DOHH2 (cell line): Measurements from ENCODE around the gene PMAIP1.

Experiments
- H3F3A ChIP-seq: fragments of 200-600 bp; sonication (generic), shearing (Covaris generic); 2 replicates; pipeline ENCODE4 v1.6.0; 2016; ENCODE audit warnings: antibody characterized with exemption, mild to moderate bottlenecking; ENCODE audit not compliant: control insufficient read depth, insufficient read depth
- H3K27ac ChIP-seq: fragments of 200-600 bp; sonication (generic); 2 replicates; pipeline ENCODE4 v1.5.1; 2014; ENCODE audit warnings: low read depth, mild to moderate bottlenecking, low read length, moderate library complexity
- H3K27me3 ChIP-seq: fragments of 200-600 bp; sonication (generic); 2 replicates; pipeline ENCODE4 v1.6.1; 2014; ENCODE audit warnings: mild to moderate bottlenecking, low read length, mixed read lengths; ENCODE audit not compliant: control insufficient read depth
- H3K36me3 ChIP-seq: fragments of 200-600 bp; sonication (generic); 2 replicates; pipeline ENCODE4 v1.6.1; 2014; ENCODE audit warnings: mild to moderate bottlenecking, low read length, moderate library complexity, mixed read lengths; ENCODE audit not compliant: control insufficient read depth
- H3K4me1 ChIP-seq: fragments of 200-600 bp; sonication (generic); 2 replicates; pipeline ENCODE4 v1.6.1; 2014; ENCODE audit warnings: mild to moderate bottlenecking, low read length, mixed read lengths; ENCODE audit not compliant: control insufficient read depth
- H3K4me2 ChIP-seq: fragments of 200-600 bp; sonication (generic); 2 replicates; pipeline ENCODE4 v1.6.0; 2014; ENCODE audit warnings: mild to moderate bottlenecking, low read length, moderate library complexity
- H3K4me3 ChIP-seq: fragments of 200-600 bp; sonication (generic); 2 replicates; pipeline ENCODE4 v1.5.1; 2014; ENCODE audit warnings: mild to moderate bottlenecking, low read length, mixed read lengths
- H3K79me2 ChIP-seq: fragments of 200-600 bp; sonication (generic); 2 replicates; pipeline ENCODE4 v1.6.1; 2014; ENCODE audit warnings: mild to moderate bottlenecking, low read length, mixed read lengths; ENCODE audit not compliant: control insufficient read depth
- H3K9me2 ChIP-seq: fragments of 200-600 bp; sonication (generic); replicated peaks from 2 replicates; pipeline ENCODE4 v1.6.1; 2014; ENCODE audit warnings: mild to moderate bottlenecking, low read length, mixed read lengths; ENCODE audit not compliant: control insufficient read depth
- H3K9me3 ChIP-seq: fragments of 200-600 bp; sonication (generic); 2 replicates; pipeline ENCODE4 v1.6.1; 2014; ENCODE audit warnings: antibody characterized with exemption, low read length, mixed read lengths; ENCODE audit not compliant: control insufficient read depth, insufficient read depth
- H4K20me1 ChIP-seq: fragments of 200-600 bp; sonication (generic); 2 replicates; pipeline ENCODE4 v1.6.0; 2014; ENCODE audit warnings: low read depth, mild to moderate bottlenecking, antibody characterized with exemption, low read length, moderate library complexity; ENCODE audit not compliant: control insufficient read depth, insufficient read depth
- EZH2phosphoT487 ChIP-seq: fragments of 200-600 bp; sonication (generic); IDR thresholded peaks from 2 replicates; pipeline ENCODE4 v1.6.1; 2017; ENCODE audit warnings: borderline replicate concordance, mild to moderate bottlenecking, antibody characterized with exemption, low read length, moderate library complexity, mixed read lengths
- TF ChIP-seq, protein P1 (sequence below): fragments of 200-600 bp; sonication (generic); IDR thresholded peaks from one replicate; pipeline ENCODE4 v1.5.1; 2014; ENCODE audit warnings: antibody characterized with exemption, mild to moderate bottlenecking, low read depth, low read length; ENCODE audit not compliant: poor library complexity, severe bottlenecking

PMAIP1 gene

DNA sequence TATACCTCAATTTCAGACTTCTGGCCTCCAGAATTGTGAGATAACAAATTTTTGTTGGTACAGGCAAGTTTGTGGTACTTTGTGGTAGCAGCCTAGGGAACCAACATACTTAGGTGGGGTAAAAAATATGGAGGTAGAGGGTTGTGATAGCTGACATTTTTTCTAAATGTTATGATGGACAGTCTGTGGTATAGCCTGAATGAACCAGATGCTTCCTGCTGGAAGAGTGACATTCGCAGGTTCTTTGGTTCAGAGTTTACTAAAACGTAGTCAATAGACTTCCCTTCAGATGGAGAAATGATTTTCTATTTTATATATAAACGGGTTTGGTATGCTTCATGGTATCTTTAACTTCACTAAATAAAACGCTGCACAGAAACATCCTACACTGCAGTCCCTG lies 42.8 kb downstream of the PMAIP1 start:
- peaks cover 7% of the 10 kb centered on the region for H3K4me1 ChIP-seq
- TF ChIP-seq, protein P1, sequence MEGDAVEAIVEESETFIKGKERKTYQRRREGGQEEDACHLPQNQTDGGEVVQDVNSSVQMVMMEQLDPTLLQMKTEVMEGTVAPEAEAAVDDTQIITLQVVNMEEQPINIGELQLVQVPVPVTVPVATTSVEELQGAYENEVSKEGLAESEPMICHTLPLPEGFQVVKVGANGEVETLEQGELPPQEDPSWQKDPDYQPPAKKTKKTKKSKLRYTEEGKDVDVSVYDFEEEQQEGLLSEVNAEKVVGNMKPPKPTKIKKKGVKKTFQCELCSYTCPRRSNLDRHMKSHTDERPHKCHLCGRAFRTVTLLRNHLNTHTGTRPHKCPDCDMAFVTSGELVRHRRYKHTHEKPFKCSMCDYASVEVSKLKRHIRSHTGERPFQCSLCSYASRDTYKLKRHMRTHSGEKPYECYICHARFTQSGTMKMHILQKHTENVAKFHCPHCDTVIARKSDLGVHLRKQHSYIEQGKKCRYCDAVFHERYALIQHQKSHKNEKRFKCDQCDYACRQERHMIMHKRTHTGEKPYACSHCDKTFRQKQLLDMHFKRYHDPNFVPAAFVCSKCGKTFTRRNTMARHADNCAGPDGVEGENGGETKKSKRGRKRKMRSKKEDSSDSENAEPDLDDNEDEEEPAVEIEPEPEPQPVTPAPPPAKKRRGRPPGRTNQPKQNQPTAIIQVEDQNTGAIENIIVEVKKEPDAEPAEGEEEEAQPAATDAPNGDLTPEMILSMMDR, result no peak
- no peak for TF ChIP-seq EZH2phosphoT487
- H4K20me1 ChIP-seq, result no peaks in the 10 kb centered on the region
- no peaks in the 10 kb centered on the region for H3K79me2 ChIP-seq
- no peak overlapping the region for H3K4me3 ChIP-seq
- no peaks in the 10 kb centered on the region for H3K27me3 ChIP-seq
- no peaks in the 10 kb centered on the region for H3F3A ChIP-seq
- H3K9me2 ChIP-seq, result no peaks in the 10 kb centered on the region
- H3K27ac ChIP-seq, result no peak overlapping the region
- no peaks in the 10 kb centered on the region for H3K36me3 ChIP-seq
- H3K4me2 ChIP-seq, result no peak overlapping the region
- H3K9me3 ChIP-seq, result no peaks in the 10 kb centered on the region

DNA sequence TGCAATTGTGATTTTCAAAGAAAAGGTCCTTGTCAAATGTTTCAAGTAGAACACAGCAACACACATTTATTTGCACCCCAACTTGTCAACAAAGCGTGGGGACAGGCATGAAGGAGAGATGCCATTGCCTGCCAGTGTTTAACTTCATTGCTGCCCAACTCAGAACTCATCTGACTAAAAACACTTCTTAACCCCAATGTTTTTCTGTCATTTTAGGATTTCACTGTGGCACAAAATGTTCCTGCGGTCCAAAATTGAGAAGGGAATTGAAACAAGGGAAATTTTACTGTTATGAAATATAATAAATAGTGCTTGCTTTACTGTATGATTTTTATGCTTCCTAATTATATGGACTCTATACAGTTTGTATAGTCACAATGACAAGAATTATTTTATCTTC lies 45.7 kb downstream of the PMAIP1 start:
- Histone ChIP-seq H3K9me3 (no peaks in the 10 kb centered on the region), H3K4me2 (no peak overlapping the region), H3K27me3 (no peaks in the 10 kb centered on the region), H3K36me3 (no peaks in the 10 kb centered on the region), H4K20me1 (no peaks in the 10 kb centered on the region), H3K4me3 (no peak overlapping the region), H3F3A (peaks cover 4% of the 10 kb centered on the region; the same call in 1 of the 2 replicates), H3K27ac (no peak overlapping the region), H3K79me2 (no peaks in the 10 kb centered on the region), H3K4me1 (peaks cover 10% of the 10 kb centered on the region), H3K9me2 (no peaks in the 10 kb centered on the region)
- TF ChIP-seq, protein P1, result no peak
- TF ChIP-seq EZH2phosphoT487, result no peak

DNA sequence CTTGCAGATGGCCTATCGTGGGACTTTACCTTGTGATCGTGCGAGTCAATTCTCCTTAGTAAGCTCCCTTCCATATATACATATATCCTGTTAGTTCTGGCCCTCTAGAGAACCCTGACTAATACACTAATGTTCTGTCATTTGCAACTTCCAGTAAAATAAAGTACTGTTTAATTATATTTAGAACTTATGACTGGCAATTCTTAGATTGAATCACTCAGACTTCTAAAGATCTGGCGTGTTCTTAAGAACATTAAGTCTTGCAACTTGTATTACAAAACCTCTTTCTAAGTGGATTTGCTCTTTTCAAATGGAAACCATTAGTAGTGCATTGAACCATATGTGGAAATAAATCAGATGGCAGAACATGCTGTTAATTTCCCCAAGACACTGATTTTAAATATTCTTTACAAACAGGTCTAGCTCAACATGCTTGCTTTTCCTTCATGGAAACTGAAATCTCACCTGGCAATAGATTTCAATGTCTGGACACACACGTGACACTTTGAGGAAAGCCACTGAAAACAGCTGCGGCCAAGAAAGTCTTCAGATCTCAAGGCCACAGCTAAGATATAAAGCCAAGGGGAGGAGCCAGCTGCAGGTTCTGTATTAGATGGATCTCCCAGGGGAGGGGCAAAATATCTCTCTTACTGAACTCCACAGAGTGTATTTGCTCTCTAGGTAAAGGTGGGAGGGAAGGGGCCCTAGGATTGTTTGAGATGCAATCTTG lies 50.6 kb downstream of the PMAIP1 start:
- TF ChIP-seq, protein P1, result no peak
- TF ChIP-seq EZH2phosphoT487, result no peak
- Histone ChIP-seq H3K79me2 (no peaks in the 10 kb centered on the region), H3K9me3 (no peaks in the 10 kb centered on the region), H4K20me1 (no peaks in the 10 kb centered on the region), H3K9me2 (no peaks in the 10 kb centered on the region), H3K4me1 (peaks cover 32% of the 10 kb centered on the region), H3F3A (peaks cover 9% of the 10 kb centered on the region; the same call in 1 of the 2 replicates), H3K27me3 (no peaks in the 10 kb centered on the region), H3K36me3 (no peaks in the 10 kb centered on the region), H3K27ac (no peak overlapping the region), H3K4me3 (no peak overlapping the region), H3K4me2 (no peak overlapping the region)
